Spleen (tissue), 11 donors: ENCODE results near the gene DHRS11. TPM values are rescaled to one million over a fixed set of nuclear protein-coding genes. Genes with fewer than 3 reads are reported as not detected.

ENCODE experiments used
- DNase-seq: peaks from one replicate; pipeline ENCODE4 v3.0.0-alpha.2; 2020
- H3K27ac ChIP-seq, 8 donors: fragments of 200-600 bp; sonication (generic) in 7 of 8; 1 replicate in 4 of 8; 2 replicates in 4 of 8; pipeline versions ENCODE4 v1.5.0 to v1.8.0; 2016 to 2021; ENCODE audit warnings: inconsistent platforms in 4 of 8, mild to moderate bottlenecking in 4 of 8, moderate library complexity in 1 of 8
- H3K27me3 ChIP-seq, 7 donors: fragments of 200-600 bp; sonication (generic) in 6 of 7; replicated peaks in 1 of 7; 1 replicate in 4 of 7; 2 replicates in 3 of 7; pipeline versions ENCODE4 v1.5.0 to v1.8.0; 2016 to 2021; ENCODE audit warnings: inconsistent platforms in 3 of 7, mild to moderate bottlenecking in 1 of 7
- H3K36me3 ChIP-seq, 6 donors: fragments of 200-600 bp; sonication (generic) in 5 of 6; 1 replicate in 4 of 6; 2 replicates in 2 of 6; pipeline versions ENCODE4 v1.5.0 to v1.8.0; 2016 to 2021; ENCODE audit warnings: inconsistent platforms in 2 of 6
- H3K4me1 ChIP-seq, 6 donors: fragments of 200-600 bp; sonication (generic) in 5 of 6; 1 replicate in 3 of 6; 2 replicates in 3 of 6; pipeline versions ENCODE4 v1.5.0 to v1.8.0; 2016 to 2021; ENCODE audit warnings: inconsistent platforms in 3 of 6
- H3K4me3 ChIP-seq, 8 donors: fragments of 200-600 bp; sonication (generic) in 7 of 8; 1 replicate in 4 of 8; 2 replicates in 4 of 8; pipeline versions ENCODE4 v1.5.0 to v1.8.0; 2016 to 2021; ENCODE audit warnings: inconsistent platforms in 4 of 8, mild to moderate bottlenecking in 4 of 8, moderate library complexity in 2 of 8
- H3K9me3 ChIP-seq, 8 donors: fragments of 200-600 bp; sonication (generic) in 7 of 8; 1 replicate in 4 of 8; 2 replicates in 4 of 8; pipeline versions ENCODE4 v1.5.0 to v1.8.0; 2016 to 2021; ENCODE audit warnings: inconsistent platforms in 4 of 8
- CTCF ChIP-seq, 11 experiments: fragments of 200-600 bp in 7 of 11; fragments of 450-650 bp in 4 of 11; sonication (generic) in 4 of 11; IDR thresholded peaks in 8 of 11; conservative IDR thresholded peaks in 3 of 11; 1 replicate in 7 of 11; 2 replicates in 4 of 11; pipeline versions ENCODE4 v1.4.0 to v1.8.0; 2016 to 2021; ENCODE audit warnings: antibody characterized with exemption in 11 of 11, inconsistent platforms in 4 of 11, mild to moderate bottlenecking in 1 of 11
- POLR2A ChIP-seq, 3 donors: fragments of 450-650 bp; IDR thresholded peaks; one replicate each; pipeline ENCODE4 v1.5.1; 2017; ENCODE audit warnings: antibody characterized with exemption in 3 of 3, mild to moderate bottlenecking in 1 of 3
- POLR2AphosphoS5 ChIP-seq, 3 donors: sonication (generic); formaldehyde crosslinking; IDR thresholded peaks; one replicate each; pipeline ENCODE4 v1.5.1; 2017; ENCODE audit warnings: antibody characterized with exemption in 3 of 3
- WGBS, 5 donors: extraction: QIAGEN DNeasy Blood & Tissue Kit in 3 of 5; methylation state at CpG; one replicate each; pipeline versions ENCODE4 v1.1.5 to v1.1.7; 2013 to 2018; 5-methylcytosine and 5-hydroxymethylcytosine counted together
- intact Hi-C: fragments of 100-400 bp; cut with DNase I; formaldehyde crosslinking; loops from one replicate; pipeline ENCODE4 v1.15.0; 2023; ENCODE audit warnings: low total_unique reads
- polyA plus RNA-seq, 3 donors: library from polyadenylated mRNA; stranded (reverse); fragments of 200-250 nt; gene quantifications; one replicate each; pipeline ENCODE4 v1.2.1, GENCODE V29; 2013
- total RNA-seq, 7 donors: library from RNA; depleted of rRNA in 3 of 7; stranded (reverse); fragments of >200 nt in 3 of 7; fragmentation: NEBNext Ultra II Directional in 4 of 7; extraction: Animal tissue kit (Norgen Biotek cat#: 25700) in 4 of 7; gene quantifications; one replicate each; pipeline versions ENCODE4 v1.1.0 to v1.2.1, GENCODE V29; 2016 to 2021
- donor health status: healthy with polysubstance abuse.
- donor health status: DM: no; HTN: no; CAD: no; lungs with moderate emphysema.
- donor health status: DM: no; HTN: no; CAD: no.
- donor health status: Bipolar disorder and iron deficiency.
- donor health status: healthy.
- donor health status: DM: no; HTN: no; CAD: no.
- donor health status: DM: yes; HTN: yes; CAD: no.

DHRS11 gene
- total and polyA plus RNA-seq, 10 donors: 3.9 to 7.8 (median 4.9) TPM

DNA sequence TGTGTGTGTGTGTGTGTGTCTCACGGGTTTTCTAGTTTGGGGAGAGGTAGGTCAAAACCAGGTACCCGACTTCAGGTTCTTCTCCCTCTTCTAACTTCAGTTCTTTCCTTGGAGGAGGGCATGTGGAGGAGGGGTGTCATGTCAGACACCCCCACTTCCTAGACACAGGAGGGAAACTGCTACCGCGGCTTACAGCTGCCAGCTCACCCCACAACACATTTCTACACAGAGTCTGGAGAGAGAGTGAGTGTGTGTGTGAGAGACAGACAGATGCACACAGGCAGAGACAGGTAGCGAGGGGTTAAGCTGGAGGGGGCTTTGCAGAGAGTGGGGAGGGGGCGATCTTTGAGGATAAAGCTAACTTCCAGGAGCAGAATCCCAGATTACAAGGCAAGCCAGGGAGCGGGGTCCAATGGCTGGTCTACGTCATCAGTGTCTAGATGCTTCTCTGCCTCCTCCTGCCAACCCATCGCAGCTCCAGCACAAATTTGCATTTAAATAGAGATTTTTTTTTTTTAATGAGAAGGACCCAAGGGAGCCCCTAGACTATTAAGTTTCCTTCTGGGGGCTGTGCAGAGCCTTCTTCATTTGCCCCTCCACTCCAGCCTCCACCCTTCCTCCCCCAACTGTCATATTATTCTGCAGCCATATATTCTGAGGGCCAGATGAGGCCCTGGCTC, 58.6 kb downstream of the DHRS11 start:
- TF ChIP-seq POLR2A (IDR thresholded peaks at IDR 0.05) (no peak), POLR2AphosphoS5 (IDR thresholded peaks at IDR 0.05) (no peak), CTCF (IDR thresholded peaks at IDR 0.05 in 8 of 11, conservative IDR thresholded peaks at IDR 0.05 in 3 of 11) (no peak)
- Histone ChIP-seq H3K4me3 (no peak overlapping the region), H3K4me1 (no peaks in the 10 kb centered on the region), H3K27me3 (peaks cover 0 to 55% (median 0%) of the 10 kb centered on the region in 7 donors), H3K27ac (no peak overlapping the region), H3K9me3 (no peaks in the 10 kb centered on the region), H3K36me3 (no peaks in the 10 kb centered on the region)
- intact Hi-C loops: no loop called here
- no peak for DNase-seq
- 45 to 48% (median 48%) methylated on average over 9 of the region's 9 CpGs for WGBS, 5 donors

Other genes with a start within 250 kb of the DHRS11 start
- gene TBC1D3H, start 203.4 kb upstream of the DHRS11 start, total RNA-seq: under 1 TPM in 1 of 7 donors, not detected in 6; 0.64 TPM
- gene TBC1D3H, start 203.4 kb upstream of the DHRS11 start, polyA plus RNA-seq: 1 to 10 TPM in 2 of 3 donors, not detected in 1; 2.8 to 4.5 TPM
- 10 to 100 TPM; 24.2 to 42.4 (median 28.6) TPM for gene ZNHIT3, start 105.2 kb upstream of the DHRS11 start, total RNA-seq
- 10 to 100 TPM; 41.4 to 58.0 (median 52.9) TPM for gene ZNHIT3, start 105.2 kb upstream of the DHRS11 start, polyA plus RNA-seq
- gene MYO19, start 57.0 kb upstream of the DHRS11 start, total RNA-seq: 10 to 100 TPM; 41.7 to 68.9 (median 56.1) TPM
- gene MYO19, start 57.0 kb upstream of the DHRS11 start, polyA plus RNA-seq: 10 to 100 TPM; 15.6 to 23.6 (median 21.4) TPM
- 1 to 10 TPM; 4.8 to 7.7 (median 6.1) TPM for gene PIGW, start 56.9 kb upstream of the DHRS11 start, total RNA-seq
- gene PIGW, start 56.9 kb upstream of the DHRS11 start, polyA plus RNA-seq: 1 to 10 TPM; 3.3 to 6.0 (median 5.0) TPM
- 100 to 1,000 TPM in 2 of 7 donors, 10 to 100 TPM in 5; 83.3 to 123 (median 94.7) TPM for gene GGNBP2, start 47.0 kb upstream of the DHRS11 start, total RNA-seq
- 10 to 100 TPM; 60.8 to 65.5 (median 61.3) TPM for gene GGNBP2, start 47.0 kb upstream of the DHRS11 start, polyA plus RNA-seq
- gene MRM1, start 9.7 kb downstream of the DHRS11 start, total RNA-seq: 1 to 10 TPM; 5.4 to 9.1 (median 7.7) TPM
- 10 to 100 TPM in 2 of 3 donors, 1 to 10 TPM in 1; 9.4 to 13.8 (median 12.2) TPM for gene MRM1, start 9.7 kb downstream of the DHRS11 start, polyA plus RNA-seq